Measurements from ENCODE around the gene CSNK1A1.
"Not testable (repeated sequence)": the region's sequence is repeated elsewhere in the genome, so short reads cannot be mapped to it uniquely, and the experiment has no call there.

CSNK1A1 gene

GRCh38 chr5:149540089-149540488 lies 11.2 kb downstream of the CSNK1A1 start:
- in situ Hi-C loops (cut with MboI; ENCODE audit: low sequenced_read_pairs, unreplicated experiment): no loop called here
- no peak for TF ChIP-seq CTCF (IDR thresholded peaks at IDR 0.05; ENCODE audit: borderline replicate concordance, control extremely low read depth, extremely low read depth, insufficient read depth, missing control alignments)
- DNase-seq (ENCODE audit: low spot score): no peak

- no peak for DNase-seq (ENCODE audit: low spot score)
- in situ Hi-C loops (cut with MboI; ENCODE audit: low sequenced_read_pairs, unreplicated experiment): no loop called here
- TF ChIP-seq CTCF (IDR thresholded peaks at IDR 0.05; ENCODE audit: borderline replicate concordance, control extremely low read depth, extremely low read depth, insufficient read depth, missing control alignments): no peak
Observed at GRCh38 chr5:149537374-149537975, 13.8 kb downstream of the CSNK1A1 start.

GRCh38 chr5:149535787-149536186 lies 15.5 kb downstream of the CSNK1A1 start:
- DNase-seq (ENCODE audit: low spot score); in situ Hi-C loops (cut with MboI; ENCODE audit: low sequenced_read_pairs, unreplicated experiment): not testable (repeated sequence)

- in situ Hi-C loops (cut with MboI; ENCODE audit: low sequenced_read_pairs, unreplicated experiment): no loop called here
- TF ChIP-seq CTCF (IDR thresholded peaks at IDR 0.05; ENCODE audit: borderline replicate concordance, control extremely low read depth, extremely low read depth, insufficient read depth, missing control alignments): no peak
- no peak for DNase-seq (ENCODE audit: low spot score)
Observed at GRCh38 chr5:149532413-149532812, 18.8 kb downstream of the CSNK1A1 start.

- DNase-seq (ENCODE audit: low spot score): no peak
- in situ Hi-C loops (cut with MboI; ENCODE audit: low sequenced_read_pairs, unreplicated experiment): no loop called here
- no peak for TF ChIP-seq CTCF (IDR thresholded peaks at IDR 0.05; ENCODE audit: borderline replicate concordance, control extremely low read depth, extremely low read depth, insufficient read depth, missing control alignments)
Observed at GRCh38 chr5:149529463-149529862, 21.8 kb downstream of the CSNK1A1 start.

GRCh38 chr5:149528281-149529060 lies 22.8 kb downstream of the CSNK1A1 start:
- no peak for DNase-seq (ENCODE audit: low spot score)
- in situ Hi-C loops (cut with MboI; ENCODE audit: low sequenced_read_pairs, unreplicated experiment): no loop called here
- no peak for TF ChIP-seq CTCF (IDR thresholded peaks at IDR 0.05; ENCODE audit: borderline replicate concordance, control extremely low read depth, extremely low read depth, insufficient read depth, missing control alignments)

- no peak for TF ChIP-seq CTCF (IDR thresholded peaks at IDR 0.05; ENCODE audit: borderline replicate concordance, control extremely low read depth, extremely low read depth, insufficient read depth, missing control alignments)
- no peak for DNase-seq (ENCODE audit: low spot score)
- in situ Hi-C loops (cut with MboI; ENCODE audit: low sequenced_read_pairs, unreplicated experiment): no loop called here
Observed at GRCh38 chr5:149526845-149527590, 24.2 kb downstream of the CSNK1A1 start.
